Activated naive CD4-positive, alpha-beta T cell treated with anti-CD3 and anti-CD28 coated beads, Interleukin-2, amount 50 U/mL, for 24 hours (primary cell): Measurements from ENCODE around the gene SINHCAF.
"Not testable (repeated sequence)": the region's sequence is repeated elsewhere in the genome, so short reads cannot be mapped to it uniquely, and the experiment has no call there.

ENCODE experiments used
- H3K27ac Mint-ChIP-seq: one replicate; pipeline ENCODE4 v1.8.0; 2021; ENCODE audit warnings: mild to moderate bottlenecking, mixed read lengths
- H3K27me3 Mint-ChIP-seq: one replicate; pipeline ENCODE4 v1.8.0; 2021; ENCODE audit warnings: mixed read lengths
- H3K36me3 Mint-ChIP-seq: one replicate; pipeline ENCODE4 v1.8.0; 2021; ENCODE audit warnings: mixed read lengths
- H3K4me1 Mint-ChIP-seq: one replicate; pipeline ENCODE4 v1.8.0; 2021; ENCODE audit warnings: mixed read lengths
- H3K4me3 Mint-ChIP-seq: one replicate; pipeline ENCODE4 v1.8.0; 2021; ENCODE audit warnings: mild to moderate bottlenecking, mixed read lengths
- H3K9me3 Mint-ChIP-seq: one replicate; pipeline ENCODE4 v1.8.0; 2021; ENCODE audit warnings: mixed read lengths

Gene SINHCAF

GRCh38 chr12:31238764-31239387 is 87.1 kb downstream of the SINHCAF start:
- no peaks in the 10 kb centered on the region for H3K36me3 Mint-ChIP-seq
- H3K4me1 Mint-ChIP-seq: peaks cover 4% of the 10 kb centered on the region
- peak overlapping the region; percentile 28 for H3K4me3 Mint-ChIP-seq

DNA sequence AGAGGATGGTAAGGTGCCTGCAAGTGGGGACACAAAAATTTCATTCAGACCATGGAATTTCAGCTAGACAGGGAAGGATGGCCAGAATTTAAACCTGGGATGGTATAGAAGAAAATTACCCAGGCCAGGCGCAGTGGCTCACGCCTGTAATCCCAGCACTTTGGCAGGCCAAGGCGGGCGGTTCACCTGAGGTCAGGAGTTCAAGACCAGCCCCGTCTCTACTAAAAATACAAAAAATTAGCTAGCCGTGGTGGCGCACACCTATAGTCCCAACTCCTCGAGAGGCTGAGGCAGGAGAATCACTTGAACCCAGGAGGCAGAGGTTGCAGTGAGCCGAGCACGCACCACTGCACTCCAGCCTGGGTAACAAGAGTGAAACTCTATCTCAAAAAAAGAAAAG is 87.6 kb downstream of the SINHCAF start:
- not testable (repeated sequence) for H3K27ac Mint-ChIP-seq, H3K4me3 Mint-ChIP-seq, H3K27me3 Mint-ChIP-seq, H3K36me3 Mint-ChIP-seq, H3K9me3 Mint-ChIP-seq, H3K4me1 Mint-ChIP-seq

More at GRCh38 chr12:31238764-31239387, 87.1 kb downstream of the SINHCAF start:
- H3K9me3 Mint-ChIP-seq: no peaks in the 10 kb centered on the region
- H3K27ac Mint-ChIP-seq: no peak overlapping the region
- H3K27me3 Mint-ChIP-seq: peaks cover 8% of the 10 kb centered on the region

- Mint-ChIP-seq H3K9me3 (no peaks in the 10 kb centered on the region), H3K36me3 (no peaks in the 10 kb centered on the region), H3K4me3 (no peak overlapping the region), H3K27ac (no peak overlapping the region), H3K27me3 (peaks cover 10% of the 10 kb centered on the region), H3K4me1 (peaks cover 4% of the 10 kb centered on the region)
Observed at GRCh38 chr12:31236998-31237637, 88.8 kb downstream of the SINHCAF start.

GRCh38 chr12:31235868-31236395 is 90.0 kb downstream of the SINHCAF start:
- Mint-ChIP-seq H3K27me3 (peaks cover 11% of the 10 kb centered on the region), H3K4me3 (no peak overlapping the region), H3K27ac (no peak overlapping the region), H3K36me3 (no peaks in the 10 kb centered on the region), H3K4me1 (peaks cover 4% of the 10 kb centered on the region), H3K9me3 (no peaks in the 10 kb centered on the region)

DNA sequence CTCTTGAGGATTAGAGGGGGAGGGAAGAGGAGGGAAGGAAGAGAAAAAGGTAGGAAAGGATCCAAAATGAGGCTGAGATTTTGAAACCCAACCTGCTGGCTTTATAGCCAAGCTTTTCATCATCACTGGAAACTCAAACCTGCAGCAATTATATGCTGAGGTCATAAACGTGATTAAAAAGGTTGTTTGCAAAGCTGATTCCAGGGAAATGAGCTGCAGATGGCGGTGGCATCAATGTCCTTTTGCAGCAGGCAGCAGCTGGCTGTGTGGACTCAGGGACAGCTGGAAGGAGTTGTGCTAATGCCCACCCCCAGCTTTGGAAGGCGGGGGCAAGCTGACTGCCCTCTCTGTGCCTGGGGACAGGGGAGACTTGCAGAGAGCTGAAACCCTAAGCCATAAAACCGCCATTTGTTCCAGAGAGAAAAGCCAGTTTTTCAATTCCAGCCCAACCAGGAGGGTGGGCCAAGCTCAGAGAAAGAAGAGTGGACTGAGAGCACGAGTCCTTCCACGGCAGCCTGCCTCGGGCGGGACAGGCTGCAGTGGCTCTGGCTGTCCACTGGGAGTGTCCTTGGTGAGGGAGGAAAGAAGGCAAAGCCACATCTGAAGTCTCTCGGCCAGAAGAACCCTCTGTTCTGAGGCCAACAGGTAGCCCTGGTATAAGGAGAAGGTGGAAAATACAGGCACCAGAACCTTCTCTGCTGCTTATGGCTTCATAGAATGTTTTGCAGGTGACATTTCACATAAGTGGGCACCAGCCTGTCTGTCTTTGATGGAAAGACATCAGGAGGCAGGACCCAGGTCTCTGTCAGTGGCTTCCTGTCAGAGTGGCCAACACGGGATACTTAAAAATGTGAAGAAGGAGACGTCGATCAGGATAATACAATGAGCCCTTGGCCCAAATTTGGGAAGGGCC is 90.7 kb downstream of the SINHCAF start:
- no peaks in the 10 kb centered on the region for H3K9me3 Mint-ChIP-seq
- H3K27ac Mint-ChIP-seq: no peak overlapping the region
- peaks cover 4% of the 10 kb centered on the region for H3K4me1 Mint-ChIP-seq
- H3K36me3 Mint-ChIP-seq: no peaks in the 10 kb centered on the region
- H3K4me3 Mint-ChIP-seq: no peak overlapping the region
- peaks cover 11% of the 10 kb centered on the region for H3K27me3 Mint-ChIP-seq

DNA sequence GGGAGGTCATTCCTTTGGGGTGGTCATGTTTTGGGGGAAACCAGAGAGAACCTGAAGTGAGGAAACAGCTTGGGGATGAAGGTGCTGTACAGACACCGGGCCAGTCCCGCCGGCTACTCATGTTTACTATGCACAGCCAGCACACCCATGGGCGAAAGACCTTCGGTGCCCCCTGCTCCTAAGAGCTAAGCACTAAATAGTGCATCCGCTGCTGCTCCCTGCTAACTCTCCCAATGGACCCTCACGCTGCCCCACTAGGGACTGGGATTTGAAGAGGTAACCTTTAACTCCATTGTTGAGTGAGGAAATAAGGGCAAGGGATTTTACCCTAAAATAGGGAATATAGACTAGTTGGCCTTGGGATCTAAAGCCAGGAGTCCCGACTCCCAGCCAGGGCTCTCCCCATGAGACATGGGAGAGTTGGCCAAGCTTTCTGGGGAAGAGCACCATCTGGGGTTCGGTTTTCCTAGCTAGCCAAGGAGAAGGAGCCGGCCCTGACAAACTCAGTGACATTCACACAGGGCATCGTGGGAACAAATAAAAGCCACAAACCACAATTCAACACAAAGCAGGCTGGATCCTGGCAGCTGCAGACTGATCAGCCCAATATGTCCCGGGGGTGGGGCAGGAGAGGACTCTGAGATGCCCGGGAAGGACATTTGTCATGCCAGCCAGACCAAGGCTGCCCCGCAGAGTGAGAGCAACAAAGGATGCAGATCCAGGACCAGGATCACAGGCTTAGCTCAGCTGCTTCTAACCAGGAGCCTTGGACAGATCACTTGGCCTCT is 91.7 kb downstream of the SINHCAF start:
- Mint-ChIP-seq H3K36me3 (no peaks in the 10 kb centered on the region), H3K27ac (no peak overlapping the region), H3K9me3 (no peaks in the 10 kb centered on the region), H3K27me3 (peaks cover 11% of the 10 kb centered on the region), H3K4me3 (no peak overlapping the region), H3K4me1 (peaks cover 4% of the 10 kb centered on the region)

DNA sequence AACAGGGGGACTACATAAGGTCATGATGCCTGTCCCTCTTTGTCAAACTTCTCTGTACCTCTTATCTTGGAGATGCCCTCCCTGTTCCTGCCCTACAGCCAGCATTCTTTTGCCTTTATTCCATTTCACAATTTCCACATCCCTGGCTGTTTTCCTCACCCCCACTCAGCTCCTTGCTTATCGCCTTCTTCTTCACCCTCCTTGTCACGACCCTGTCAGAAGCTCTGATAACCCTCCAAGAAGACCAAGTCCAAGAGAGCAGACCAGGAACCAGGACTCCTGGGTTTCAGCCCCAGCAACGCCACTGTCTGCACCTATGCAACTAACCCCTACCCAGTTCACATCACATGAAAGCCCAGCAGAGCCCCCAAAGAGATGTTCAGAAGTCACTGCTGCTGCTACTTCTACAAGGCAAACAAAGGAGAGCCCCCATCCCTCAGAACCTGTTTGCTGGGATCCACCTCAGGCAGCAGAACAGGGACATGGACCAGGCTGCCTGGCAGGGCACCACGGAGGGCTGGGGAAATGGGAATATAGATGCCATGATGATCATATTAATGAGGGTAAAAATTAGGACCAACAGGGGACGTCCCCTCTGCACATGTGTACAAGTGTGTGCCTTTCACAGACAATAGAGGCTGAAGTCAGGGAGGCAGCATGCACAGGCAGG is 92.8 kb downstream of the SINHCAF start:
- H3K27me3 Mint-ChIP-seq: peaks cover 8% of the 10 kb centered on the region
- H3K4me3 Mint-ChIP-seq: no peak overlapping the region
- no peak overlapping the region for H3K27ac Mint-ChIP-seq
- H3K36me3 Mint-ChIP-seq: no peaks in the 10 kb centered on the region
- no peaks in the 10 kb centered on the region for H3K4me1 Mint-ChIP-seq
- no peaks in the 10 kb centered on the region for H3K9me3 Mint-ChIP-seq

- Mint-ChIP-seq H3K4me1 (no peaks in the 10 kb centered on the region), H3K4me3 (no peak overlapping the region), H3K27me3 (peaks cover 6% of the 10 kb centered on the region)
Observed at GRCh38 chr12:31232361-31232965, 93.5 kb downstream of the SINHCAF start.

DNA sequence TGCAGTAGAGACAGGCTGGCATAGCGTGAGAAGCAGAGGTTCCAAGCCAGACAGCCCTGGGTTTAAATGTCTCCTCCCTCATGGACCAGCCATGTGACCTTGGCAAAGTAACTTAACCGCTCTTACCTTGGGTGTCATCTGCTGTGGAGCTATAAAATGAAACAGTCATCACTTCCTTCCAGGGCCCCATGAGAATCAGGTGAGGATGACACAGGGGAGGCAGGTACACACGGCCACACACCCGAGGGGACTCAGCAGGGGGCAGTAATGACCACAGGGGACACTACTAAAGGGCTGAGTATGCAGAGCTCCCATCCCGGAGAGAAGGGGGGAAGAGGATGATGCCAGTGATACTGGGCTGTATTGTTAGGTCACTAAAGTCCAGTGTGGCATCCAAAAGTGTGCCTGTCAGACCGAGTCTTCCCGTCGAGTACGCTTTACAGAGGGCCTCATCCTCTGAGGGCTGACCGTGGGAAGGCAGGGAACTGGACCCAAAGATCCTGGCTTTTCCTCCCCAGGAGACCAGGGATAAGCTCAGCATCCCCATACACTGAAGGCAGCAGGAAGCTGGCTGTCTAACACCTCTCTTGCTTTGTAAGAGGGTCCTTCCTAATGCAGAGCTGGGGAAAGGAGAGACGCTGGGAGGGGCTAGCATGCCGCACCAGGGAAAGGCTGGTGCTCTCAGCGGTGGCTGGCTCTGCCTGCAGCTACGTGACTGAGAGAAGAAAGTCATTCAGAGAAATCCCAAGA is 94.2 kb downstream of the SINHCAF start:
- Mint-ChIP-seq H3K9me3 (no peaks in the 10 kb centered on the region), H3K27me3 (peaks cover 4% of the 10 kb centered on the region), H3K36me3 (no peaks in the 10 kb centered on the region), H3K27ac (no peak overlapping the region), H3K4me3 (no peak overlapping the region), H3K4me1 (no peaks in the 10 kb centered on the region)

More at GRCh38 chr12:31232361-31232965, 93.5 kb downstream of the SINHCAF start:
- no peaks in the 10 kb centered on the region for H3K9me3 Mint-ChIP-seq
- no peaks in the 10 kb centered on the region for H3K36me3 Mint-ChIP-seq
- no peak overlapping the region for H3K27ac Mint-ChIP-seq
